Measurements from ENCODE around the gene KIAA1549.
"Not testable (repeated sequence)": the region's sequence is repeated elsewhere in the genome, so short reads cannot be mapped to it uniquely, and the experiment has no call there.

Gene KIAA1549

DNA sequence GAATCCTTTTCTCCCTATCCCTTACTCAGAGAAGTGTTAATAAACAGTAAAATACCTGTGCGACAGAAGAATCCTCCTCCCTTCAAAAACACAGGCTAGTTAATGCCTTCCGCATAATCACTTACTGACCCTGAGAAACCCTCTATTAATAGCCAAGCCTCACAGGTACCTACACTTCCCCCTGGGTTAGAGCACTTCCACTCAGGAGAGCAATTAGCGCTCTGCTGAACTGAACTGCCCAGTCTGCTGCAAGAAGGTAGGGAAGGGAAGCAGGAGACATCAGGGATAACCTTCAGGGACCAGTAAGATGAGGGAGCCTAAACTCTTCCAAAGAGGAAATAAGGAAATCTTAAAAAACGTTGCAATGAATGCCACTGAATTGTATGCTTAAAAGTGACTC is 39.6 kb downstream of the KIAA1549 start:
- DNase-seq, result no peak

DNA sequence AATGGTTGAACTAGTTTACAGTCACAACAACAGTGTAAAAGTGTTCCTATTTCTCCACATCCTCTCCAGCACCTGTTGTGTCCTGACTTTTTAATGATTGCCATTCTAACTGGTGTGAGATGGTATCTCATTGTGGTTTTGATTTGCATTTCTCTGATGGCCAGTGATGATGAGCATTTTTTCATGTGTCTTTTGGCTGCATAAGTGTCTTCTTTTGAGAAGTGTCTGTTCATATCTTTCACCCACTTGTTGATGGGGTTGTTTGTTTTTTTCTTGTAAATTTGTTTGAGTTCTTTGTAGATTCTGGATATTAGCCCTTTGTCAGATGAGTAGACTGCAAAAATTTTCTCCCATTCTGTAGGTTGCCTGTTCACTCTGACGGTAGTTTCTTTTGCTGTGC is 40.6 kb downstream of the KIAA1549 start:
- DNase-seq, result not testable (repeated sequence)

DNA sequence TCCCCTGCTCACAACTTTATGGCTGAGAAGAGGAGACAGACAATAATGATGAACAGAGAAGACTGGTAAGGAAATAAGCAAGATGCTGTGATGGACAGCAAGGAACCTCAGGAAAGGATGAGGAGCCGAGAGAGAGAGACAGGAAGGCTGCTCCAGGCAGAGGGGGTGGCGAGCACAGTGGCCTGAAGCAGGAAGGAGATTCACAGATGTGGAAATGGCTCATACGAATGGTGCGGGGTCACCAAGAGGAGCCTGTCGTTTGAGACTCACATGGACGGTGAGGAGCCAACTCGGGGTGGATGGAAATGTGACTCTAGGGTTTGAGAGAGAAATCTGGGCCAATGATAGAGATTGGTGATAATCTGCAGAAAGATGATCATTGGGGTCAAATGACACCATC is 43.7 kb downstream of the KIAA1549 start:
- DNase-seq, result no peak

DNA sequence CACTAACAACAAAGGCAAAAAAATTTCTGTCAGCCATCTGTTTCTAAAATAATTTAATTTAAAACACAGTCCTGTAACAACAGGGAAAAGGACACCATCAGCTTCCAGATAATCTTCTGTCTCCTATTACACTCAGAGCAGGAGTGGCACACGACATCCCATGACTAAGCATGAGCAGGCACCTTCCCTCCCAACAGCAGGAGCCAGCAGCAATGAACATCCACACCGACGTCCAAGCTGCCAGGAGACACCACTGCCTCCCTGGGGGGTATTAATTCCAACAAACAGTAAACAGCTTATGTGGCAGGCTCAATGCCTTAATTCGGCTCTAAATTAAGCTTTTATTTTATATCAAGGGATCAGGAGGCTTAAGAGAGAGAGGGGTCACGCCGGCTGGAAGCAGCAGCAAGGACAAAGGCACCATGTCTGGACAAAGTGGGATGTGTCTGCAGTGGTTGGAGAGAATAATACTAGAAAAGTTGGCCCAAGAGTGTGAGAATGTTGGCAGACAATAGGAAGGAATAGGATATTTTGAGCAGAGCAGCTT is 45.7 kb downstream of the KIAA1549 start:
- DNase-seq, result no peak

DNA sequence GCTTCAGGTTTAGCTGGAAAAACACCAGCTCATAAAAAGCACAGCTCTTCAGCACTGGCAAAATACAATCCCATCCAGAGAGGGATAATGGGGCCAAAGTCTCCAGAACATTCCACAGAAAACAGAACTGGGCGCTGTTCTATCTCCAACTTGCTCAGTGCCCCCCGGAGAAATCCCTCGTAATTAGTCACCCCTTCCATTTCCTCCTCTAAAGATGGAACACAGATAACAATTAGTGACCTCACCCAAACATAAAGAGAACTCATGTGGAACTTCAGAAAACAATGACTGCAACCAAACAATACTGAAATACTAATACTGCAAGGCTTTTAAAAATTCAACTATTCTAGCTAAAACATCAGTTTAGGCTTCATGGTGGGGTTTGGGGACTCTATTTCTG is 46.3 kb downstream of the KIAA1549 start:
- DNase-seq, result no peak

DNA sequence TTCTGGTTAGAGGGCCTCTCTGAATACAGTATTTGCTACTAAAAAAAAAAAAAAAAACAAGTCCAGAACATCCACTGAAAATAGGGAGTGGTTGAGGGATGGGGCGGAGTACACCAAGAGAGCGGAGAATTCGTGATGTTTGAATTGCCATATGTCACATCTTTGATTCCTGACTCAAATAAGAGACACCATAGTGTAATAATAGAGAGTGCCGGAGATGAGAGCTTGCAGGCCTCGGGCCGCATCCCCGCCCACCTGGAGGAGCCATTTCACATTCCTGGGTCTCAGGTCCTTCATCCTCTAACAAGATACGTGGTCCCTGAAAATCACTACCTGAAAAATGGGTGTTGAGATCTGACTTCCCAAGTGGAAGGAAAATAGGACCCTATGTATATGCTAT is 46.8 kb downstream of the KIAA1549 start:
- DNase-seq, result no peak

DNA sequence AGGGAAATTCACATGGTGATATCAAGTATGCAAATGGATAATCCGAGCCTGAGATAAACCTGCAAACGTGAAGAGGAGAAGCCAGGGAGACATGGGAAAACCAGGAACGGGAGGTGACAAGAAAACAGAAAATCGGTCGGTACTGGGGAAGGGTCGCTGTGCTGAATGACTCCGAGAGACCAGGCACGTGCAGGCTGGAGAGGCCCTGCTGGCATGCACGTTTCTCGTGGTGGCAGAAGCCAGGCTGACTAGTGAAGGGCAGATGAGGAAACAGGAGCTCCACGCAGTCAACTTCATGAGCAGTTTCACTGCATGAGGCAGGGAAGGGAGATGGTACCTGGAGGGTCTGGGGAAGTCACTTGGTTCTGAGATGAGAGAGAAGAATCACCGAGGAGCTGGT is 48.3 kb downstream of the KIAA1549 start:
- DNase-seq, result no peak

DNA sequence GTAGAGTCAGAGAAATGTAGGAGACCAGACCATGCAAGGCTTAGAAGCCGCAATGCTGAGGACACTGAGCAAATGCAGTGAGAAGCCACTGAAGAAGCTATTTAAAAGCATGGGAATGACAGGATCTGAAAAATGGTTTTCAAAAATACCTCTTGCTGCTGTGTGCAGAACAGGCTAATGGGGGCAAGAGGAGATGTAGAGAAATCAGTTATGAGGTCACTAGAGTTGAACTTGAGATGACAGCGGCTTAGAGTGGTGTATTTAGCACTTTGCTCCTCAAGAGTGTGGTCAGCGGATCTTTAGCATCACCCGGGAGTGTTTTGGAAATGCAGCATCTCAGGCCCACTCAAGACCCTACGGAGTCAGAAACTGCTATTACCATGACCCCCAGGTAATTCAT is 48.8 kb downstream of the KIAA1549 start:
- no peak for DNase-seq

DNA sequence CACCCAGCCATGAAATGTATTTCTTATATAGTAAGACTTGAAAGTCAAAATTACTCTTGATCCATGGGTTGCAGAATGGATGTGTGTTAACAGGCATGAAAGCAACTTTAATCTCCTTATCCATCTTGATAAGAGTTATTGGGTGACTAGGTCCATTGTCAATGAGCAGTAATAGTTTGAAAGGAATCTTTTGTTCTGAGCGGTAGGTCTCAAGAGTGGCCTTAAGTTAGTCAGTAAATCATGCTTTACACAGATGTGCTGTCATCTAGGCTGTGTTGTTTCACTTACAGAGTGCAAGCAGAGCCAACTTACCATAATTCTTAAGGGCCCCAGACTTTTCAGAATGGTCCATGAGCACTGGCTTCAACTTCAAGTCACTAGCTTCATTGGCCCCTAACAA is 51.2 kb downstream of the KIAA1549 start:
- no peak for DNase-seq

DNA sequence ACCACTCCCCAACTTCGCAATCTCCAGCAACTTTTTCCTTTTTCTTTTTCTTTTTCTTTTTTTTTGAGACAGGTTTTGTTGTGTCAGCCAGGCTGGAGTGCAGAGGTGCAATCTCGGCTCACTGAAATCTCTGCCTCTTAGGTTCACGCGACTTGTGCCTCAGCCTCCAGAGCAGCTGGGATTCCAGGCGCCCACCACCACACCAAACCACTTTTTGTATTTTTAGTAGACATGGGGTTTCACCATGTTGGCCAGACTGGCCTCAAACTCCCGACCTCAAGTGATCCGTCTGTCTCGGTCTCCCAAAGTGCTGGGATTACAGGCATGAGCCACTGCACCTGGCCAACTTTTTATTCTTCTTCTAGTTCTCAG is 55.0 kb downstream of the KIAA1549 start:
- DNase-seq, result no peak

DNA sequence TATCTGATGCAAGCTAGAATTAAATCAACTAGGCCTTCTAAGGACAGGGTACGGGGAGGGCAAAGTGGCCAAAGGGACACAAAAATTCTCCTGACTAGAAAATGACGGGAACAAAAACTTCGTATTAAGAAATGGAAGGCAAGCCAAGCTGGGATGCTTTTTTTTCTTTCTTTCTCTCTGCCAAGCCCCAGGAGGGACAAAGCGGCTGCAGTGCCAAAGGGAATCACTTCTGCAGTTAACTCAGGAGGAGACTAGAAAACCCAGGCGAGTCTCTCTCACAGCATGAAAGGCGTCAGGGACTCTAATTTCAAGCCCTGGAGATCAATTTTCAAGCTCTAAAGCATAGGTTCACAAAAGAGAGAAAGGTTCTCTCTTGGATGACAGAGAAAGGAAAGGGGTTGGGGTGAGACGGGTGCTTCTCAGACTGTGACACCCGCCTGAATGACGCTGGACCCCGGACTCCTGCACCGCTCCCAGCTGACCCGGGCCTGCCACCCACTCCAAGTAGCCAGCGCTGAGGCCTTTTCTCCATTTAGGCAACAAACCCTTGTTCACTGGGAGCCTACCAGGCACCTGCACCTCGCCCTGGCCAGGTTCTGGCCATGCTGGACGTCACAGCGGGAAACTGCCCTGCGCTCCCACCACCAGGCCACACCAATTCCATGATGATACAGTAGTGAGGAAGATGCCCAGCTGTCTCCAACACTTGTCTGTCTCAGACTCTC is 56.5 kb downstream of the KIAA1549 start:
- DNase-seq, result peak; percentile 72

DNA sequence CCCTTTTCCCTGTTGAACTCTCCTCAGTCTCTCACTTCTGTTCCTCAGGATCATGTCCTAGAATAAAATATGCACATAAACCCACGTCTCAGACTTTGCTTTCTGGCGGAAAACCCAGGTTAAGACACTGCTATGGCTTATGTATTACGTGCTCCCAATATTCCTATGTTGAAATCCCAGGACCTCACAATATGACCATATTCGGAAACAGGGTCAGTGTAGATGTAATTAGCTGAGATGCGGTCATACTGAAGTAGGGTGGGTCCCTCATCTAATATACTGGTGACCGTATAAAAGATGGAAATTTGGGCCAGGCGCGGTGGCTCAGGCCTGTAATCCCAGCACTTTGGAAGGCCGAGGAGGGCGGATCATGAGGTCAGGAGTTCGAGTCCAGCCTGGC is 59.9 kb downstream of the KIAA1549 start:
- DNase-seq, result no peak

DNA sequence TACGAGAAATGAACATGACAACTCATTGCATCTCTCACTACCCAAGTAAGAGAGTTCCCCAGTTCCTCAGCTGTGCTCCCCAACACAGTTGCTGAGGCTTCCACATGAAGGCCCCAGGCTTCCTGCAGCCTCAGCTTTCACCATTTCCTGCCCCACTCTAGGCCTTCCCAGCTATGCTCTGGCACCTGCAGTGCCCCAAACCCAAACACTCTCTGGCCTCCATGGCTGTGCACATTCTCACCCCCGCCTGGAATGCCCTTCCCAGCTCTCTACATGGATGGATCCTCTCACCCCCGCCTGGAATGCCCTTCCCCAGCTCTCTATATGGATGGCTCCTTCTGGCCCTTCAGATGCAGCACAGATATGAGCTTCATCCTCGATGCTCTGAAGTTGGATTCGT is 61.3 kb downstream of the KIAA1549 start:
- DNase-seq, result no peak

DNA sequence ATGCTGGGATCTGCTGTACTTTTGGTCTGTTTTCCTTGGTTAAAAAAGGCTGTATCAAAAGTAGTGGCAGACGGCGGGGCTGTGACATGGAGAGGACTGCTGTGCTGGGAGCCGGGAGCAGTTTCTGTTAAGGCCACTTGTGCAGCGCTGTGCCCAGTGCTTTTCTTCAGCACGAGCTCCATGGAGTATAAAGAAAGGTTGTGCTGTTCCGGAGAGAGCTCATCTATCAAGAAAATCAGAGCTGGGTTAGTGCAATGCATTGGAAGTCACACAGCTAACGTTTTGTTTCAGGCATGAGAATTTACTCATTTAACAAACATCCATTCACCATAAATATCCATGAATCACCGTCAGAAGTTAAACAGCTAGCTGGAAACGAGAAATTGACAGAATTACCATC is 62.0 kb downstream of the KIAA1549 start:
- DNase-seq, result no peak

DNA sequence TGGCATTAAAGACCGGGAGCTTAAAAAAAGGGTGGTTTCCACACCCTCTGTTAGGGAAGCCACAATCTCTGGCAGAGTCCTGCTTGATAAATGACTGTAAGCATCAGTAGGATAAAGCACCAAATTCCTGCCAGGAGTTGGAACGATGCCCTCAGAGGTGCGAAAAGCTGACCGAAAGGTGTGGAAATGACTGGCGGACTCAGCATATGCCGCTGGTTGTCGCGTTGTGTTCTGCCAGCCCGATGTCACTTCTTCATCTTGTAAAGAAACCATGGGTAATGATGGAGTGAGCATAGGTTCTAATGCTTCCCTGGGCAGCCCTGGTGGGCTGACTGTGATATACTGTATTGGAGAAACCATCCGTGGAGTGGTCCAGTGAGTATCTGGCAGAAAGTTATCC is 62.4 kb downstream of the KIAA1549 start:
- no peak for DNase-seq

DNA sequence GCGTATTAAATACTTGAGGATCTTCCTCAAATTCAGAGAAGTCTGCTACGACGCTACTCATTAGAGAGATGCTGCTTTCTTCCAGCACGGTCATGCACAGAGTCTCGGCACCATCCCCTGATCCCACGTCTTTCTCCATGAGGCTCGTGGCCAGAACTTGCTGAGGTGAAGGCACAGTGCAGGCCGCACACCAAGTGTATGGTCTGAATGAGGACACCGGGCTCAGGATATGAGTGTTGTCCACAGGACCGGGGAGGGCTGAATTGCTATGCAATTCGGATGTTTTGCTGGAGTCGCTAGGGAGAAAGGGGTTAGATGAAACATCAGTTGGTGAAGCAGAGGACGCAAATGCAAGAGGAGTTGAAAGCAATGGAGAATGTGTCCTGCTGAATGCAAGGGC is 63.0 kb downstream of the KIAA1549 start:
- DNase-seq, result no peak

DNA sequence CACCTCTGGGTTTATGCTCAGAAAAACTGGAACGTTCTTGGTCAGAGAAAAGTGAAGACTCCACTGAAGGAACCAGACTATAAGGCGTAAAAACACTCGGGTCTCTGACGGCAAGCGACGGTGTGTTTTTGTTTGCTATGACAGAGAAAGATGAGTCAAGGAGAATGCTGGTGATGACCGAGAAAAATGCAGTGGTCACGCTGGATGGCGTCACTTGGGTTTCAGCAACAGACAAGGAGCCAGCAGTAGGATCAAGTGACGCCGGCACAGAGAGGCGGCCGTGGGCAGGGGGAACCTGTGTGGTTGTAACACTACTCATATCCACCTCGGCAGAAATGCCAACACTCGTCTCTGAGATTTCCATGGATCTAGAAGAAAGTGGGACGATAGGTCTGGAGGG is 63.4 kb downstream of the KIAA1549 start:
- no peak for DNase-seq

DNA sequence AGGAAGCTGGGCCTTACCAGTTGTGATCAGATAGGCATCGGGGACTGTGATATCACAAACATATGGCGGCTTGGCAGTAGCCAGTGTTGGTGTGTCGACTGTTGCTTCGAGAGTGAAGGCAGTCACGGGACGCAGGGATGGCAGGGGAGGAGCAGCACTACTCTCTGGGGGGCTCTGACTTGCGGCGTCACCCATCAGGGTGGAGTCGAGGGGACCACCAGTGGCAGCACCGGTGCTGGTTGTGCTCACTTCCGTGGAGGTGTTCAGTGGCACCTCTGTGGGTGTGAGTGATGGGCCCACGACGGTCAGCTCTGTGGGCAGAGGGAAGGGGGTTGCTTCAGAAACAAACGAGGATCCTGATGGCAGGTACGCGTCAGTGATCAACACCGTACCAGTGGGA is 64.5 kb downstream of the KIAA1549 start:
- DNase-seq, result no peak

DNA sequence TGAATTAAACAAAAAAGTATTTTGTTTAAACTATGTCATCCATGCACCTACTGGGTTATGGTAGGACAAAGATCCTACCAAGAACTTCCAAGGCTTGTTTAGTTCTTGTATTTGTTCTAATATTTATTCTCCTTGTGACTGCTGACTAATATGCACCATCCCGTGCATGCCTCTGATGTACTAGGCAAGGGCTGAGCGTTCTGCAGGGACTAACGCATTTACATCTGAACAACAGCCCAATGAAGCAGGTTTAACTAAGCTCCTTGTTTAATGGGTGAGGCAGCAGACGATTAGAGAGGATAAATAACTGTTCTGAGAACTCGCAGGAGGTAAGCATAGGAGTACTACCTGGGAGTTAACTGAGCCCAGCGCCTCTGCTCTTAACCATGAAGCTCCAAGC is 64.9 kb downstream of the KIAA1549 start:
- DNase-seq, result no peak

DNA sequence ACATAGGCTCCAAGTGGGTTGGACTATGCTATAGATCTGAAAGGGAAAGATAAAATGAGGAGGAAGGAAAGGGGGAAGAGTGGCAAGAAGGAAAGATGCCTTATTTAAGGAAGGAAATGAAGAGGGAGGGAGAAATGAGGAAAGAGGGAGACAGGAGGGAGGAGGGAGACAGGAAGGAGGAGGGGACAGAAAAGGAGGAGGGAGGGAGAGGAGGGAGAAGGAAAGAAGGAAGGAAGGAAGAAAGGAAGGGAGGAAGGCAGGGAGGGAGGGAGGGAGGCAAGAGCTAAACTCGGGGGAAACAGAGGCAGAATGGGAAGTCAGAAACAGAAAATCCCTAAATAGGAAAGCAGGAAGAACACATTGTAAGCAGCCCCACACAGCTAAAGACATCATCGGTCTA is 67.4 kb downstream of the KIAA1549 start:
- no peak for DNase-seq

DNA sequence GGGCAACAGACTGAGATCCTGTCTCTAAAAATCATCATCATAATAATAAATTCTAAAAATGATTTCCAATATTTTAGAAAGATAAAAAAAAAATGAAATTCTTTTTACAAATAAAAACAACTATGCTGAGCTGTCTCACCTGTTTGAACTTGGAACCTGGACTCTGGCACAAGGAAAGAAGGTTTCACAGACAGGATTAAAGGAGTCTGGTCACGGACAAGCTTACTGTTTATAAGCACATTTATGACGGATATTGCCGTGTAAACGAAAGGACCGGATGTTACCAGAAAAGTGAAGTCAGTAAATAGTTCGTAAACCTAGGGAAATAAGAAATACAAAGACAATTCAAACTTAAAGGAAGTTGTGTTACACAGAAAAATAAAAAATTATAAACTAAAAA is 70.2 kb downstream of the KIAA1549 start:
- no peak for DNase-seq

DNA sequence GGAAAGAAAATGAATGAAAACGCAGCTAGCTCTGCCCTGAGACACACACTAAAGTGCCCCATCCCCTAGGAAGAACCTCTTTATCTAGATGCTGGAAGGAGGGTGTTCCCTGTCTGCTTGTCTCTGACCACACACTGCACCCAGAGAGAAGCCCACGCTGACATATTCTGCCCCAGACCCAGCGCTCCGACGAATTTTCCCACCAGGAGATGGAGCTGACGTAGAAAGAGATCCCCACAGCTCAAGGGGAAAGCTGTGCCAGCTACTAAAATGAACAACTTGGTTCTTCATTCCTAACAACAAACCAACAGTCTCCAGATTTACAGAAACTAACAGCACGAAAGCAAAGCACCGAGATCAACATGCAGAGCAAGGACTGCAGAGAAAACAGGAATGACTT is 73.3 kb downstream of the KIAA1549 start:
- no peak for DNase-seq

DNA sequence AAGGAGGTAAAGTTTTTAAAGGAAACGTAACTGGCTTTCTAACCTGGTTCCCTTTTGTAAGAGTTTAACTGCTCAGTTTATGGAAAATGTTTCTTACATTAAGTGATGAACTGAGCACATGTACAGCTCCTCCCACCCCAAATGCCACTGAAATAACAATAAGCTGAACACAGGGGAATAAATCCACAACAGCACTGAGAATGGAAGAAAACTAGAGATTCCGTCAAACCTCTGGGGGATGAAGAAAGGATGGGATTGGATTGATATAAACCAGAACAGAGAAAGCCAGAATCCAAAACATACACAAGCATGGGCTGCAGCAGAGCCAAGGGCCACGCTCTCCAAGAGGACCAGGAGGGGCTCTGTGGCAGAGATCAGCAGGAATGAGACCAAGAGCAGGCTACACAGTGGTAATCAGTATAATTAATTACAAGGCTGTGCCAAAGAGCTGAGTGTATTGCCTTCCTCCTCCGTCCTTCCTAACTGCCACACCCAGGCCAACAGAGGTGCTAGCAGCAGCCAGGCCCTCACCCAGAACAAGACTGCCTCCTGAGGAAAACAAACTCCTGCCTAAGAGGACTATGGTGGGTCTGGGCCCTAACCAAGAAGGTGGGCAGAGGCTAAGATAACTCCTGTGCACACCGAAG is 73.9 kb downstream of the KIAA1549 start:
- no peak for DNase-seq

DNA sequence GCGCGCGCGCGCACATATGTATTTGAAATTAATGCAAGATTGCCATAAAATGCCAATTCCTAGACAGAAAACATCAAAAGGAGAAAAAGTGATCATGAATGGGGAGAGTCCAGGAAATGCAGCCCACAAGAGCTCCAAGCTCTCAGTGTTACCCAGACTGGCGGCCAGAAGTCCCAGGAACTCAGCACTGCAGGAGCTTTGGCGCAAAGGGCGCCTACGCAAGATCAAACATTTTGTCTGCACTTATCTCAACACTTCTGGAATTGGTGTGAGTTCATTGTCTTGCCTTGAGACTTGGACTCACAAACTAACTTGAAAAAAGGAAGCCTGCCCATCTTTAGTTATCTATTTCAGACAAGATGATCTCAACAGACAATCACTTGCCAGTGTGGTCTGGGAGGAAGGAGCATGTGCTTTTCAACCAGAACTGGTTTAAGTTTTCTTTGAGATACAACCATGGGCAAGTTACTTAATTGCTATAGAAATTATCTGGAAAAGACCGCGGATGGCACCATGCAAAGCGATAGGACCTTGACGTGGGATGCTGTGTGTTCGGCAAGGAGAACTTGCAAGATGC is 77.2 kb downstream of the KIAA1549 start:
- DNase-seq, result no peak

Measured in NCI-H1092 treated with DMSO at 0.1 percent for 48 hours (cell line).